ENCODE measurements around the gene EFHB.
A peak's percentile ranks its signal among the peaks of the same experiment; 100 is the strongest.

EFHB gene

DNA sequence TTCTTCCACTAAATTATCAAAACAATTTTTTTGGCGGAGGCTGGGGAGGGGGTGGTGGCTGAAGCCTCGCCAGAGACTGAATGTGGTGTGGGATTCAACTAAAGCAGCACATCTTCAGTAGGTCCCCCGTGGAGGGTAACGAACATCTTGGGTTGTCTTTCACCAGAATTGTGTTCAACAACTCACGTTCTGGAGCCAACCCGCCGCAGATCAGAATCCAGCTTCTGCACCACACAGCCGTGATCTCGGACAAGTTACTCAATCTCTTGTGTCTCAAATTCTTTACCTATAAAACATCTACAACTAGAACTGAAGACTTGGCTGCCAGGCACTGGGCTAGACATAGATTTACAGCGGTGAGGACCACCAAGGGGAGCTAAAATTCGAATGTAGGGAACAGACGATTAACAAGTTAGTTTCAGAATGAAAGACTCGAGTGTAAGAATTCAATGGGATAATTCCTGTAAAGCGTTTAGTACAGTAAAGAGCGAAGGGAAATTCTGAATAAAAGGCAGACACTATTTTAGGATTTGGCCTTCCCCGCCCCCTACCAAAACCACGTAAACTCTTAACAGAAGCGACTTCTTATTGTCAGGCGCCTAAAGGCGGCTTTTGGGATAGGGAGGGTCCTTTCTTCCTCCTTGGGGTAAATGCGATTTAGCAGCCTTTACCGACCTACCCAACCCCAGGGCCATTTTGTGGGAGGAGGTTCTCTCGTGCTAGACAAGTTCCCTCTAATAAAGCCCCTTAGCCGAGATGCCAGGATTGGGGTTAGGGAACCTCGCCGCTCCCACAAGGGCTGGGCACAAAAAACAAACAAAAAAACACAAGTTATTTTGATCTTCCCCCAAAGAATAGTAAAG, 12.2 kb upstream of the EFHB start:
- peak overlapping the region; percentile 93 to 100 for H3K4me3 ChIP-seq (replicated peaks in 1 of 2; ENCODE audit: low read depth in 2 of 2, low read length in 2 of 2)
- peak in 1 of 2 donors; percentile 4 for DNase-seq (ENCODE audit: low read depth in 2 of 2)
- TF ChIP-seq, protein P1, sequence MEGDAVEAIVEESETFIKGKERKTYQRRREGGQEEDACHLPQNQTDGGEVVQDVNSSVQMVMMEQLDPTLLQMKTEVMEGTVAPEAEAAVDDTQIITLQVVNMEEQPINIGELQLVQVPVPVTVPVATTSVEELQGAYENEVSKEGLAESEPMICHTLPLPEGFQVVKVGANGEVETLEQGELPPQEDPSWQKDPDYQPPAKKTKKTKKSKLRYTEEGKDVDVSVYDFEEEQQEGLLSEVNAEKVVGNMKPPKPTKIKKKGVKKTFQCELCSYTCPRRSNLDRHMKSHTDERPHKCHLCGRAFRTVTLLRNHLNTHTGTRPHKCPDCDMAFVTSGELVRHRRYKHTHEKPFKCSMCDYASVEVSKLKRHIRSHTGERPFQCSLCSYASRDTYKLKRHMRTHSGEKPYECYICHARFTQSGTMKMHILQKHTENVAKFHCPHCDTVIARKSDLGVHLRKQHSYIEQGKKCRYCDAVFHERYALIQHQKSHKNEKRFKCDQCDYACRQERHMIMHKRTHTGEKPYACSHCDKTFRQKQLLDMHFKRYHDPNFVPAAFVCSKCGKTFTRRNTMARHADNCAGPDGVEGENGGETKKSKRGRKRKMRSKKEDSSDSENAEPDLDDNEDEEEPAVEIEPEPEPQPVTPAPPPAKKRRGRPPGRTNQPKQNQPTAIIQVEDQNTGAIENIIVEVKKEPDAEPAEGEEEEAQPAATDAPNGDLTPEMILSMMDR (IDR thresholded peaks at IDR 0.05; ENCODE audit: low read depth, low read length): no peak

DNA sequence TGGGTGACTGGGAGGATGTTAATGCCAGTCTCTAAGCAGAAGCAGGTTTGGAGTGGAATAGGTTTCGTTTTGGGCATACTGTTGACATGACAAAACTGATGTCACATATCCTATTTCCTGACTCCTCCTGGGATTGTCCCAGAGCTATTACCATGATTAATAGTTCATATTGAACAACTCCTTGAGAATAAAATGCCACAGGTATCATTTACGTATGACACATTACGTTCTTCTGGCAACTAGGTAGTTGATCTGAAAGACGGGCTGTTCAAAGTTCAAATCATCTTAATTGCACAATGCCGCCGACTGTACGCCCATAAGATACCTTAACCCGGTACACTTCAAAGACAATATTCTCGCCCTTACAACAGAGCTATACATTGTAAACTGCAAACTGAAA, 11.5 kb upstream of the EFHB start:
- TF ChIP-seq, protein P1 (IDR thresholded peaks at IDR 0.05; ENCODE audit: low read depth, low read length): no peak
- H3K4me3 ChIP-seq (replicated peaks in 1 of 2; ENCODE audit: low read depth in 2 of 2, low read length in 2 of 2): no peak overlapping the region
- DNase-seq (ENCODE audit: low read depth in 2 of 2): no peak

DNA sequence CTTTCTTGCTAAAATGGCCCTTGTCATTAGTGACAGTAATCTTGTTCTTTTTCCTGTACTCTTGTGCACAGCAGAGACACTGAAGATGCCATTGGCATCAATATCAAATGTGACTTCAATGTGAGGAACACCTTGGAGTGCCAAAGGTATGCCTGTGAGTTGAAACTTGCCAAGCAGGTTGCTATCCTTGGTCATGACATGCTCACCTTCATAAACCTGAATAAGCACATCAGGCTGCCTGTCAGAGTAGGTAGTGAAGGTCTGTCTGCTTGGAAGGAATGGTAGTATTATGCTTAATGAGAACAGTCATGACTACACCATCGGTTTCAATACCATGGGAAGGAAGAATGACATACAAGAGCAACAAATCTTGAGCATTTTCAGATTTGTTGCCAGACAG, 6.6 kb upstream of the EFHB start:
- no peak overlapping the region for H3K4me3 ChIP-seq (replicated peaks in 1 of 2; ENCODE audit: low read depth in 2 of 2, low read length in 2 of 2)
- DNase-seq (ENCODE audit: low read depth in 2 of 2): no peak
- TF ChIP-seq, protein P1 (IDR thresholded peaks at IDR 0.05; ENCODE audit: low read depth, low read length): no peak

DNA sequence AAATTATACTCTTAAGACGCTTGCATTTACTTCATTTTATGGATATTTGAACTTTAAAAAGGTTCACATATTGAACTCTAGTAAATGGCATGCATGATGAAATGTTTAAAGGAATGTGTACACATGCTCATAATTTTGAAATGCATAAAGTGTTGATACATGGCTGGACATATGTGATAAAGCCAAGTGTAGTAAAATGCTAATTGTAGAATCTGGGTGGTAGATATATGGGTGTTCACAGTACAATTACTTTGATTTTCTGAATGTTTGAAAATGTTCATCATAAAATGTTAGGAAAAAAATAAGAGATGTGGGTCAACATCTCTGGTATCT, 4.2 kb upstream of the EFHB start:
- DNase-seq (ENCODE audit: low read depth in 2 of 2): no peak
- TF ChIP-seq, protein P1 (IDR thresholded peaks at IDR 0.05; ENCODE audit: low read depth, low read length): no peak
- no peak overlapping the region for H3K4me3 ChIP-seq (replicated peaks in 1 of 2; ENCODE audit: low read depth in 2 of 2, low read length in 2 of 2)

DNA sequence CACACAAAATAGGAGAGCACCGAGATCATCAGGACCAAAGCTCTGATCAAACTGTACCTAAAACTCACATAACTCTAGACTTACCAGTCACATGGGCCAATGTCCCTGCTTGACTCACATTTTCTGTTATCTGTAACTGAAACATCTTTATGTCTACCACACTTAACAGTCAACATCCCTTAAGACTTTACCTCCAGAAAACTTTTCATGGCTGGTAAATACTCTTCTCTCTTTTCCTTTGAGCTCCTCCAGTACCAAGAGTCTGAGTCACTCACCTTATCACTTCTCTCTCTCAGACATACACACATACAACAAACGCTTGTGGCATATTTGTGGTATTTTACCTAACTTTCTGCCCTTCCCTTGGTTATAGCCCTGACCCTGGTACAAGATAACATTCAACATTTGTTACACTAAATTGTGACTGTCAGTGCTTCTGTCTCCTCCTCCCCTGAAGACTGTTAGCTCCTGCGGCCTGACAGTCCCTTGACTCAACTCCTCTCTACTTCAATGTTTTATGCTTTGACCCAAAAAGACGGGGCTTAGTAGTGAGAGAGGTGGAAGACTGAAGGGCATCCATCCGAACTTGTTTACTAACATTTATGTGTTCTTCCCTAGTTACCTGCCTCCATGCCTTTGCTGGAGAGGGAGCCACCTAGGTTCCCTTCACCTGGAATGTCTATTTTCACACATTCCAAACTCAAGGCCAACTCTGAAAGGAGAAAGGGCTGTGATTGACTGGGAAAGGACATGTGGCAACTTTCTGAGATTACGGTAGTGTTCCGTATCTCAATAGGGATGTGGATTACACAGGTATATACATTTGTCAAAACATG, 3.7 kb upstream of the EFHB start:
- no peak overlapping the region for H3K4me3 ChIP-seq (replicated peaks in 1 of 2; ENCODE audit: low read depth in 2 of 2, low read length in 2 of 2)
- TF ChIP-seq, protein P1 (IDR thresholded peaks at IDR 0.05; ENCODE audit: low read depth, low read length): no peak
- peak; percentile 29 to 41 for DNase-seq (ENCODE audit: low read depth in 2 of 2)

DNA sequence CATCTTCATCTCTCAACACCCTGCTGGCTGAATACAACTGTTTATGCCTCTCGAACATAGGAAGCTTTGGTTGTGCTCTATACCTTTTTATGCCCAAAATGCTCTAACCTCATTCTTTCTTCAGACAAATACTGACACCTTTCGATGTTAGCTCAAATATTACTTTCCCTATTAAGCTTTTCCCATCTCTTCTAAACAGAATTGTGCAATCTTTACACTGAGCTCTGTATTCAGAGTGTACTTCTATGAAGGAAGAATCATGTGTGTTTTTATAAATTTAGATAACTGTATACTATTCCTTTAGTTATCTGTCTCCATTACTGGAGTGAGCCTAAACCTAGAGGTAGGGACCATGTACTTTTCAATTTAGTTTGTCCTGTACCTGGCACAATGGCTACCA, 1.6 kb downstream of the EFHB start:
- TF ChIP-seq, protein P1 (IDR thresholded peaks at IDR 0.05; ENCODE audit: low read depth, low read length): no peak
- DNase-seq (ENCODE audit: low read depth in 2 of 2): no peak
- no peak overlapping the region for H3K4me3 ChIP-seq (replicated peaks in 1 of 2; ENCODE audit: low read depth in 2 of 2, low read length in 2 of 2)
